Measurements from ENCODE around the gene PHF13. TPM values are rescaled to one million over a fixed set of nuclear protein-coding genes. Genes with fewer than 3 reads are reported as not detected.

Gene PHF13
- total RNA-seq, 1 donor from 2014 or later = 19.5 TPM

DNA sequence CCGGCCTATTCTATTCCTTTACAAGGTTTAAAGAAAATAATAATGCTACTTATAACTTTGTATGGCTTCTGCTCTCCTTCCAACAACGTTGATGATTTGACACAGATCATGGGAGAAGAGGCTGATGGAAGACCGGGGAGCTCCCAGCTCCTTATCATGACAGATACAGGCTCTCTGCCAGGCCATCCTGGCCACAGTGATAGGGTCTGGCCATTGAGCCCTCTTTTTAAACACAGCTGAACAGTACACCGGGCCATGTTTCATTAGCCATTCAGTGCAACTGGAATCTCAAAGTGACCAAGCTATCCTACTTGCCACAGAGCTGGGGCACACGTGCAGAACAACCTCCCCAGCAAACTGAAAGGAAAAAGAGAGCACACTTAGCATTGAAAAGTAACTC is 53.2 kb downstream of the PHF13 start:
- no peak for DNase-seq

DNA sequence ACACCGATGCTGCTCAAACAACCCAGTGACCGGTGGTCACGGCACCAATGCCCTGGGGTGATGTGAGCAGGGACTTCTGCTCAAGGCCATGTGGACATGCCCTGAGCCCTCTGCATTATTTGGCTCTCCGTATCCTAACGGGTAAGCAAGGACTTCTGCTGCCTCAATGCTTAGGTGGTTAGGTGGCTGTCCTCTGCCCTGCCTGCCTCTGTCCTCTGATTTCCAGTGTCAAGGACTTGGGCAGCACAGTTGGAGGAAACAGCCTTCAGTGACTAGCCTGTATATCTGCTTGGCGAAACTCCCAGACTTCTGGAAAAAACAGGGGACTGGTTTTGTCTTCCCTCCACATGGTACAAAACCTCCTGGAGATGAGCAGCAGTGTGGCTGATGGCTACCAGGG is 53.6 kb downstream of the PHF13 start:
- DNase-seq = no peak

DNA sequence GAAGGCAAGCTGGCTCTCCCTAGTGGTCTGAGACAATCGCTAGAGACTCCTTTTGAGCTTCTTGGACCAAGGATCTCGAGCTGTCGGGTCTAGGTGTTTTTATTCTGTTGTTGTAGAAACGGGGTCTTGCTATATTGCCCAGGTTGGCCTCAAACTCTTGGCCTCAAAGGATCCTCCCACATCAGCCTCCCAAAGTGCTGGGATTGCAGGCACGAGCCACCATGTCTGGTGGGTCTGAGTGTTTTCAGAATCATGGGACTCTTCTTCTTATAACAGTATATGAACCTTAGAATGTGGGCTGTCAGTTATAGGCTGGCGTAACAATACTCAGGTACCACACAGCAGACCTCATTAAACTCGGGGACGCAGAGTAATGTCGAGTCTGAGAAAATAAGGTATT is 55.0 kb downstream of the PHF13 start:
- DNase-seq = no peak

DNA sequence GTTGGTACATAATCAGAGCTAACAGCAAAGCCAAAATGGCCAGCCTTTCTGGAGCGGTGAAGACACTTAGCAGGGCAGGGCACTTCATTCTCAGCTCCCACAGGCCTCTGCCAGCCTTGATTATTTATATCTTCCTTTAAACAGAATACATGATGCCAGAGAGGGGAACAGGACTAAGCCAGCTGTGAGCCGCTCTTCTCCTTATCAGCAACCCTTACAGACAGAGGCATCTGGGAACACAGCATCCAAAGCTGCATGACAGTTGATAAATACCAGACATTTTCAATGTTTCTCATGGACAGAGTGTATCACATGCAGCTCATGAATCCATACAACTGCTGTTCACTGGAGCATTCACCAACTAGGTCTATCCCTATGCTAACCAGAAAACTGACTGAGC is 59.0 kb downstream of the PHF13 start:
- no peak for DNase-seq

Other genes with a start within 250 kb of the PHF13 start
- gene ACOT7, start 220.0 kb upstream of the PHF13 start, total RNA-seq = 10.0 TPM
- gene HES2, start 193.8 kb upstream of the PHF13 start, total RNA-seq = 5.9 TPM
- gene ESPN, start 189.0 kb upstream of the PHF13 start, total RNA-seq = 6.4 TPM
- 11.6 TPM for gene TNFRSF25, start 147.6 kb upstream of the PHF13 start, total RNA-seq
- gene PLEKHG5, start 122.1 kb upstream of the PHF13 start, total RNA-seq = 14.3 TPM
- 16.5 TPM for gene NOL9, start 59.2 kb upstream of the PHF13 start, total RNA-seq
- gene TAS1R1, start 58.4 kb upstream of the PHF13 start, total RNA-seq = 0.59 TPM
- 11.0 TPM for gene ZBTB48, start 33.7 kb upstream of the PHF13 start, total RNA-seq
- 17.8 TPM for gene KLHL21, start 10.9 kb upstream of the PHF13 start, total RNA-seq
- gene THAP3, start 11.1 kb downstream of the PHF13 start, total RNA-seq = 22.1 TPM
- 33.0 TPM for gene DNAJC11, start 88.1 kb downstream of the PHF13 start, total RNA-seq
- gene CAMTA1, start 171.7 kb downstream of the PHF13 start, total RNA-seq = 30.6 TPM

All from skin of body (tissue), 2 donors.